Measurements from ENCODE around the gene VKORC1L1.
"Not testable (repeated sequence)": the region's sequence is repeated elsewhere in the genome, so short reads cannot be mapped to it uniquely, and the experiment has no call there.

VKORC1L1 gene

GRCh38 chr7:65840446-65840845 is 32.4 kb upstream of the VKORC1L1 start:
- Histone ChIP-seq H3K27me3 (ENCODE audit: insufficient read depth, low read length, poor library complexity) (no peaks in the 10 kb centered on the region), H2AK5ac (ENCODE audit: low read length) (no peak overlapping the region), H3K79me1 (ENCODE audit: low read length) (no peaks in the 10 kb centered on the region), H3K4me3 (ENCODE audit: low read length) (no peak overlapping the region), H4K8ac (ENCODE audit: low read depth, low read length) (no peak overlapping the region), H3K23ac (ENCODE audit: low read length) (no peak overlapping the region), H4K5ac (ENCODE audit: low read length) (no peak overlapping the region), H3K9ac (ENCODE audit: low read length) (no peak overlapping the region), H2BK15ac (replicated peaks; ENCODE audit: low read depth) (no peak overlapping the region), H3K4me2 (ENCODE audit: low read length) (no peak overlapping the region), H3K56ac (ENCODE audit: low read length) (no peak overlapping the region), H3K27ac (ENCODE audit: low read depth, low read length) (no peak overlapping the region), H2BK120ac (ENCODE audit: low read depth, low read length) (no peak overlapping the region), H3K4me1 (ENCODE audit: control insufficient read depth, low read depth, low read length) (no peaks in the 10 kb centered on the region), H3K79me2 (ENCODE audit: control insufficient read depth, insufficient read depth, low read length) (no peaks in the 10 kb centered on the region), H3K4ac (ENCODE audit: low read depth, low read length) (no peak overlapping the region), H3K18ac (ENCODE audit: low read length) (no peak overlapping the region), H2BK5ac (ENCODE audit: low read length) (no peak overlapping the region), H3K36me3 (ENCODE audit: control insufficient read depth, insufficient read depth, low read length) (no peaks in the 10 kb centered on the region)
- no CpG with 5 or more reads among the region's 4 CpGs for WGBS (ENCODE audit: extremely low coverage, insufficient coverage, low lambda C conversion rate)
- peak; percentile 33 for DNase-seq

GRCh38 chr7:65843616-65844015 is 29.3 kb upstream of the VKORC1L1 start:
- not testable (repeated sequence) for H3K79me1 ChIP-seq (ENCODE audit: low read length); H3K27ac ChIP-seq (ENCODE audit: low read depth, low read length); H4K8ac ChIP-seq (ENCODE audit: low read depth, low read length); H3K4me3 ChIP-seq (ENCODE audit: low read length); DNase-seq; H3K36me3 ChIP-seq (ENCODE audit: control insufficient read depth, insufficient read depth, low read length); H2AK5ac ChIP-seq (ENCODE audit: low read length); H3K4me2 ChIP-seq (ENCODE audit: low read length); H3K18ac ChIP-seq (ENCODE audit: low read length); H3K23ac ChIP-seq (ENCODE audit: low read length); H3K79me2 ChIP-seq (ENCODE audit: control insufficient read depth, insufficient read depth, low read length); H2BK120ac ChIP-seq (ENCODE audit: low read depth, low read length); H3K4me1 ChIP-seq (ENCODE audit: control insufficient read depth, low read depth, low read length); H2BK15ac ChIP-seq (replicated peaks; ENCODE audit: low read depth); H4K5ac ChIP-seq (ENCODE audit: low read length); H3K27me3 ChIP-seq (ENCODE audit: insufficient read depth, low read length, poor library complexity); H3K56ac ChIP-seq (ENCODE audit: low read length); H3K4ac ChIP-seq (ENCODE audit: low read depth, low read length); H2BK5ac ChIP-seq (ENCODE audit: low read length); H3K9ac ChIP-seq (ENCODE audit: low read length)

GRCh38 chr7:65846008-65846570 is 26.8 kb upstream of the VKORC1L1 start:
- no CpG with 5 or more reads among the region's 4 CpGs for WGBS (ENCODE audit: extremely low coverage, insufficient coverage, low lambda C conversion rate)
- Histone ChIP-seq H3K27ac (ENCODE audit: low read depth, low read length) (no peak overlapping the region), H2BK120ac (ENCODE audit: low read depth, low read length) (no peak overlapping the region), H3K27me3 (ENCODE audit: insufficient read depth, low read length, poor library complexity) (no peaks in the 10 kb centered on the region), H3K9ac (ENCODE audit: low read length) (no peak overlapping the region), H2BK15ac (replicated peaks; ENCODE audit: low read depth) (no peak overlapping the region), H3K4me2 (ENCODE audit: low read length) (no peak overlapping the region), H4K8ac (ENCODE audit: low read depth, low read length) (no peak overlapping the region), H3K23ac (ENCODE audit: low read length) (no peak overlapping the region), H3K56ac (ENCODE audit: low read length) (no peak overlapping the region), H2AK5ac (ENCODE audit: low read length) (no peak overlapping the region), H3K4me1 (ENCODE audit: control insufficient read depth, low read depth, low read length) (no peaks in the 10 kb centered on the region), H3K4me3 (ENCODE audit: low read length) (no peak overlapping the region), H2BK5ac (ENCODE audit: low read length) (no peak overlapping the region), H3K79me1 (ENCODE audit: low read length) (no peaks in the 10 kb centered on the region), H3K79me2 (ENCODE audit: control insufficient read depth, insufficient read depth, low read length) (no peaks in the 10 kb centered on the region), H3K18ac (ENCODE audit: low read length) (no peak overlapping the region), H4K5ac (ENCODE audit: low read length) (no peak overlapping the region), H3K36me3 (ENCODE audit: control insufficient read depth, insufficient read depth, low read length) (no peaks in the 10 kb centered on the region), H3K4ac (ENCODE audit: low read depth, low read length) (no peak overlapping the region)
- DNase-seq, result no peak

GRCh38 chr7:65853426-65853825 is 19.4 kb upstream of the VKORC1L1 start:
- H3K18ac ChIP-seq (ENCODE audit: low read length); H2BK5ac ChIP-seq (ENCODE audit: low read length); H2BK15ac ChIP-seq (replicated peaks; ENCODE audit: low read depth); H3K4me3 ChIP-seq (ENCODE audit: low read length); H3K4me2 ChIP-seq (ENCODE audit: low read length); H2BK120ac ChIP-seq (ENCODE audit: low read depth, low read length); H3K4ac ChIP-seq (ENCODE audit: low read depth, low read length); H3K79me2 ChIP-seq (ENCODE audit: control insufficient read depth, insufficient read depth, low read length); H3K36me3 ChIP-seq (ENCODE audit: control insufficient read depth, insufficient read depth, low read length); H3K23ac ChIP-seq (ENCODE audit: low read length); H2AK5ac ChIP-seq (ENCODE audit: low read length); H3K4me1 ChIP-seq (ENCODE audit: control insufficient read depth, low read depth, low read length); H3K27ac ChIP-seq (ENCODE audit: low read depth, low read length); H3K27me3 ChIP-seq (ENCODE audit: insufficient read depth, low read length, poor library complexity); H3K79me1 ChIP-seq (ENCODE audit: low read length); H4K8ac ChIP-seq (ENCODE audit: low read depth, low read length); DNase-seq; H3K9ac ChIP-seq (ENCODE audit: low read length); H4K5ac ChIP-seq (ENCODE audit: low read length); H3K56ac ChIP-seq (ENCODE audit: low read length): not testable (repeated sequence)
- no CpG with 5 or more reads among the region's 3 CpGs for WGBS (ENCODE audit: extremely low coverage, insufficient coverage, low lambda C conversion rate)

- H3K18ac ChIP-seq (ENCODE audit: low read length); H3K4ac ChIP-seq (ENCODE audit: low read depth, low read length); H4K8ac ChIP-seq (ENCODE audit: low read depth, low read length); DNase-seq; H2BK120ac ChIP-seq (ENCODE audit: low read depth, low read length); H2AK5ac ChIP-seq (ENCODE audit: low read length); H3K56ac ChIP-seq (ENCODE audit: low read length); H3K79me2 ChIP-seq (ENCODE audit: control insufficient read depth, insufficient read depth, low read length); H4K5ac ChIP-seq (ENCODE audit: low read length); H3K4me2 ChIP-seq (ENCODE audit: low read length); H3K4me1 ChIP-seq (ENCODE audit: control insufficient read depth, low read depth, low read length); H3K27ac ChIP-seq (ENCODE audit: low read depth, low read length); H2BK5ac ChIP-seq (ENCODE audit: low read length); H3K9ac ChIP-seq (ENCODE audit: low read length); H3K27me3 ChIP-seq (ENCODE audit: insufficient read depth, low read length, poor library complexity); H2BK15ac ChIP-seq (replicated peaks; ENCODE audit: low read depth); H3K23ac ChIP-seq (ENCODE audit: low read length); H3K4me3 ChIP-seq (ENCODE audit: low read length); H3K79me1 ChIP-seq (ENCODE audit: low read length); H3K36me3 ChIP-seq (ENCODE audit: control insufficient read depth, insufficient read depth, low read length): not testable (repeated sequence)
- WGBS (ENCODE audit: extremely low coverage, insufficient coverage, low lambda C conversion rate), result no CpG with 5 or more reads among the region's 7 CpGs
Observed at GRCh38 chr7:65853892-65854291, 19.0 kb upstream of the VKORC1L1 start.

- WGBS (ENCODE audit: extremely low coverage, insufficient coverage, low lambda C conversion rate), result no CpG with 5 or more reads among the region's 5 CpGs
- not testable (repeated sequence) for H4K5ac ChIP-seq (ENCODE audit: low read length); H2AK5ac ChIP-seq (ENCODE audit: low read length); H3K27me3 ChIP-seq (ENCODE audit: insufficient read depth, low read length, poor library complexity); H3K36me3 ChIP-seq (ENCODE audit: control insufficient read depth, insufficient read depth, low read length); H3K79me1 ChIP-seq (ENCODE audit: low read length); H3K23ac ChIP-seq (ENCODE audit: low read length); DNase-seq; H4K8ac ChIP-seq (ENCODE audit: low read depth, low read length); H3K4me1 ChIP-seq (ENCODE audit: control insufficient read depth, low read depth, low read length); H2BK15ac ChIP-seq (replicated peaks; ENCODE audit: low read depth); H3K27ac ChIP-seq (ENCODE audit: low read depth, low read length); H2BK120ac ChIP-seq (ENCODE audit: low read depth, low read length); H3K9ac ChIP-seq (ENCODE audit: low read length); H3K4me3 ChIP-seq (ENCODE audit: low read length); H2BK5ac ChIP-seq (ENCODE audit: low read length); H3K4ac ChIP-seq (ENCODE audit: low read depth, low read length); H3K56ac ChIP-seq (ENCODE audit: low read length); H3K18ac ChIP-seq (ENCODE audit: low read length); H3K4me2 ChIP-seq (ENCODE audit: low read length); H3K79me2 ChIP-seq (ENCODE audit: control insufficient read depth, insufficient read depth, low read length)
Observed at GRCh38 chr7:65857321-65857894, 15.5 kb upstream of the VKORC1L1 start.

Measured in mesendoderm (in vitro differentiated cells).